Activated CD4-positive, alpha-beta T cell treated with anti-CD3 and anti-CD28 coated beads for 4 hours (primary cell): ENCODE results near the gene STOML2.
A peak's percentile ranks its signal among the peaks of the same experiment; 100 is the strongest.

Experiments used
- DNase-seq, 2 donors: peaks; one replicate each; pipeline ENCODE4 v3.0.0-alpha.2; 2020

Gene STOML2

DNA sequence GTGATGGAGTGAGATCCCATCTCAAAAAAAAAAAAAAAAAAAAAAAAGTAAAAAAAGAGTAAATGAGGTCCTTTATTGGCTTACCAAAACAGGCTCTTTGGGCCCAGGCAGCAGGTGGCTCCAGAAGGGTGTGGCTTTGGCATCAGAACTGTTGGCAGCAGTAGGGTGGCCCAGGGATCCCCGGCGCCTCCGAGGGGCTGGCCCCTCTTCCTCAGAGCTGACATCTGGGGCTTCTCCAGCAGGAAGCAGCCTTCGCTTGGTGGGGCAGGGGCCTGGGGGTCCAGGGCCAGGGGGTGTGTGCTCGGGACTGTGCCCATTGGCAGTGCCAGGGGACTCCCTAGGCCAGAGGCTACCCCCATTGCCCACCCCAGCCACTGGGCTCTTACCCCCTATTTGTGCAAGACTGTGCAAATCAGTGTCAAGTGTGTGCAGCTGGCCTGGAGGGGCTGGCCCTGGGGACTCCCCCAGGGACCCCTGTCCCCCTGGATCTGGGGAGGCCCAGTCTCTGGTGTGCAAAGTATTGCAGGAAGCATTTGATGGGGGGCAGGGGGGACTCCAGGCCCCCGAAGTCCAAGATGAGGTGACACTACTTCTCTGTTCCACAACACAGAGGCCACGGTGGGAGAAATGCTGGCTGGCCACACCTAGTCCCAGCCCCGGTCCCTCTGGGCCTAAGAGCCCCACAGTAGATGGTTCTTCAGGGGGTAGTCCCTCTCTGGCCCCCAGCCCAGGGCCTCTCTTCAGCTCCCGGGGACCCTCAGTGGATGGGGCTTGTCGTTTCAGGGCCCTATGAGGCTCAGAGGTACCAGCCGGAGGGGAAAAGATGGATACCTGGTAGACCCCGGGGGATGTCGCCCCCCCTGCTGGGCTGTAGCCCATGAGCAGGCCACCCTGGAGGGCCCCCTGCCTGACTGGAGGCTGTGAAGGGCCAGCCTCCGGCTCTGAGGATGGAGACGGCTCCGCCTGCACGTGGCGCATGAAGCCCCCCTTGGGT is 4.7 kb upstream of the STOML2 start:
- no peak for DNase-seq

GRCh38 chr9:35106343-35106730 is 3.4 kb upstream of the STOML2 start:
- DNase-seq: no peak

- DNase-seq: no peak
These were observed 2.8 kb upstream of the STOML2 start for GRCh38 chr9:35105571-35106342.

DNA sequence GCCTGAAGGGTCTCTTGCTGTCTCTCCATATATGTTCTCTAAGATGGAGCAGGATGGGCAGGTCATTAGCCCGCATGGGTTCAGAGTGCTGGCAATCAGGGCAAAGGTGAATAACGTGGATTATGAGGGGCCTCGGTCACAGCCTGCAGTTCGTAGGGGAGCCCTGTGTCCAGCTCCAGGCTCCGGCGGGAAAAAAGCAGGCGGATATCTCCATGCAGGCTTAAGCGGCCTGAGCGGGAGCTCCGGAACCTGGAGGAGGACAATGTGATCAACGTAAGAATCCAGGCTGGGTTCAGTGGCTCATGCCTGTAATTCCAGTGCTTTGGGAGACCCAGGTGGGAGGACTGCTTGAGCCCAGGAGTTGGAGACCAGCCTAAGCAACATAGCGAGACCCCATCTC is 2.2 kb upstream of the STOML2 start:
- no peak for DNase-seq

DNA sequence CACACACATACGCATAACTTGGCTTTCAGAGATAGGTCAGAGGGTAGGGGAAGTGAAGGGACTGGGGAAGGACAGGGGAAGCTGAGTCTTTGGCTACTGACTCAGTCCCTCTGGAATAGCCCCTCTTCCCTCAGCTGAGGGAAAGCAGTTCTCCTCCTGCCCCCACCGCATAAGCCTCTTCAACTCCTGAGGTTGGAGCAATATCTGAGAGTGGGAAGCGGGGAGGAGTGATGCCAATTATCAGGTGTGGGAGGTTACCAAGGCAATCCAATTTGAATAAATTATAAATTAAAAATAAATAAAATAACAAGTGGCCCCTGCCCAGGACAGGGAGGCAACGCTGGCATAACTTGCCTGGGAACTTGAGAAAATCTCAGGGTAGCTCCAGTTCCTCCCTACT is 1.7 kb upstream of the STOML2 start:
- DNase-seq: no peak

- DNase-seq: no peak
These were observed 795 bp upstream of the STOML2 start for GRCh38 chr9:35103660-35104191.

GRCh38 chr9:35102465-35102768 is 514 bp downstream of the STOML2 start:
- no peak for DNase-seq

DNA sequence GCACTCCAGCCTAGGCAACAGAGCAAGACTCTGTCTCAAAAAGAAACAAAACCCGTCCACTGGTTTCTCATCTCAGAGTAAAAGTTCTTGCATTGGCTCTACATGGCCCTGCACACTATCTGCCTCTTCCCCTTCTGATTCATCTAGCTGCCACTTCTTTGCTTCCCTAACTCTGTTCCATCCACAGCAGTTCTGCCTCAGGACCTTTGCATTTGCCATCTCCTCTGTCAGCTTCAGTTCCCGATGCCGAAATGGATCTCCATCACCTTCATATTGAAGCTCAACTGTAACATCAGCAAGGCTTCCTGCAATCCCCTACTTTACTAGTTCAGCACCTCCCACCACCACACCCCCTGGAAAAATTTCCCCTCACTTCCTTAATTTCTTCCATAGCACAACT is 5.4 kb downstream of the STOML2 start:
- no peak for DNase-seq

DNA sequence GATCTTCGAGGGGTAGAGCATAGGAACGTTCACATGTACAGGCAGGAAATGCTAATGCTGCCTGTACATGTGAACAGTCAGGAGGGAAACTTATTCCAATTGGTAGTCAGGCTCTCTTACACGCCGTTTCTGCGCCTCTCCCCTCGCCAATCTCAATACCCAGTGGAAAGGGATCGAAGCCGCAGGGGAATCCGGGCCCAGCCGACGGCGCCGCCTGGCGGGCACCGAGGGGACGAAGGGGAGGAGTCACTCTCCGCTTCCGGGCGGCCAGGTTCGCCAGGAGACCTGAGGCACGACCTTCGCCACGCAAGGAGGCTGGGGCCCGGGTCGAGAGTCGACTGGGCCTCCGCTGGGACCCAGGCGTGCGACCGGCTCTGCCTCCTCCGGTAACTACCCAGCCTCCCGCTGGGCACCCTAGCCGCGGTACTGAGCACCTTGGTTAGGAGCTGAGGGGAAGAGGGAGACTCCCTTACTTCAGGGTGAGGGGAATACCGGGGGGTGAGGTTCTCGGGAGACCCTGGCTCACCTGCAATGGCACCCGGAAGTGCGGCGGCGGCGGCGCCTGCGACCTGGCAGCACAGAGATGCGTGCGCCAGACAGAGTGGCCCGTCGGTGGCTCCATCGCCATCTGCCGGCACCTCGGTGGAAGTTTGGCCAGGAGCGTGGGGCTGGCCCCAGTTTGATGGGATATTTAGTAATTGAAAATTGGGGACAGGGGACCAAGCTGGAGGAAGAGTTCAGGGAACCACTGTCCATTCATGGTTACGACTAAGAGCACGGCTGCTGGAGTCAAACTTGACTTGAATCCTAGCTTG is 6.7 kb downstream of the STOML2 start, which contains the start of gene PIGO:
PIGO (minus strand) TSS at position 557 of the 815 bp plus-strand sequence. CDS start 1,026 bp downstream, outside the sequence.
- DNase-seq: peak; percentile 87 to 90

DNA sequence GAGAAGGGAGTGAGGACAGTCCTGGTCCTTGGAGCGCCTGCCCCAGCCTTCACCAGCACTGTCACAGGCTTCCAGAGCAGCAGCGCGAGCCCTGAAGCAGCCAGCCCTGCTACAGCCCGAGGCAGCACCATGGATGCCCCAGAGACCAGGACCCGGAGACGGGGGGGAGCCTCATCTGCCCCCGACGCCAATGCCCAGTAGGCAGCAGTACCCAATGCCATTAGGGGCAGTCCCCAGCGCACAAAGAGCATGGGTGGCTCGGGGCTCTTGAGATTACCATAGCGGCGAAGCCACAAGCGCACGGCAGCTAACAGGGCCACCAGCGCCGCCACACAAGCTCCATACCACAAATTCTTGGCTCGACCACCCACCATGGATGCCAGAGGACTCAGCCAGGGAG is 11.4 kb downstream of the STOML2 start:
- no peak for DNase-seq

DNA sequence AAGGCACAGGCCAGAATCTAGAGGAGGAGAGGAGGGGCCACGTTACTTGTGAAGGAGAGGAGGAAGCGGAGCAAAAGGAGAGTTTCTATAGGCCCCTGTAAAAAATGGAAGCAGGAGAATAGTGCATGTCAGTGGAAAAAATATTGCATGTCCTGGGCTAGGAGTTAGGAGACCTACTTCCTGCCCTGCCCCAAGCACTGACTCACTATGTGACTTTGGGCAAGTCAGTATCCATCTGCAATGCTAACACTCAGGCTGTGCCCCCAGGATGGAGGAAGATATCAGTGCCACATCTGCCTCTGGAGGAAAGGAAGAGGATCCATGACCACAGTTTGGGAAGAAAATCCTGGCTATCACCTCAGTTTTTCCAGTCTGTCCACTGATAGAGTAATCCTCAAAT is 13.5 kb downstream of the STOML2 start:
- DNase-seq: no peak

DNA sequence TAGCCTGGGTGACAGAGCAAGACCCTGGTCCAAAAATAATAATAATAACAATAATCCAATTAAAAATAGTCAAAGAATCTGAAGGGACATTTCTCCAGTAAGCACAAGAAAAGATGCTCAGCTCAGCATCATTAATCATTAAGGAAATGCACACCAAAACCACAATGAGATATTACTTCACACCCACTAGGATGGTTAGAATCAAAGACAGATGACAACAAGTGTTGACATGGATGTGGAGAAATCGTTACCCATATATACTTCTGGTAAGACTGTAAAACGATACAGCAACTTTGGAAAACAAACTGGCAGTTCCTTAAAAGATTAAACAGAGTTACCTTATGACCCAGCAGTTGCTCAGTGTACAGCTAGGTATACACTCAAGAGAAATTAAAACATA is 17.9 kb downstream of the STOML2 start:
- no peak for DNase-seq

GRCh38 chr9:35079426-35080341 is 23.2 kb downstream of the STOML2 start, which contains the start of gene FANCG:
Gene FANCG, minus strand, starts transcription at chr9:35079942. Its CDS starts 418 bp downstream, at chr9:35079524.
- peak; percentile 78 for DNase-seq

- no peak for DNase-seq
These were observed 23.9 kb downstream of the STOML2 start for GRCh38 chr9:35079041-35079425.

DNA sequence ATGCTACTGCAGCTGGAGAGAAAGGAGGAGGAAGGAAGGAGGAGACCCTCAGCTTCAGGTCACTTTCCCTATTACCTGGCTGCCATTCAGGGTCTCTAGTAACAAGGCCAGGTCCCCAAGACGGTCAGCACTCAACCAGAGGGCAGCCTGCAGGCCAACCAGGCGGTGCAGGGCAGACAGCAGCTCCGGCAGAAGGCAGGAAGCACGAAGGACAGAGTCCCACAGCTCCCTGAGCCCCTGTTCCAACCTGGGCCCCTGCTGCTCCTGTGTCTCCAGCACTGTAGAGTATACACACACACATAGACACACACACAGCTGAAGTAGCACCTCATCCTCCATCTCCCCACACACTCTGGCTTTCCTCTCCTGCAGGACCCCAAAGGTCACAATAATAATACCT is 24.9 kb downstream of the STOML2 start:
- no peak for DNase-seq

DNA sequence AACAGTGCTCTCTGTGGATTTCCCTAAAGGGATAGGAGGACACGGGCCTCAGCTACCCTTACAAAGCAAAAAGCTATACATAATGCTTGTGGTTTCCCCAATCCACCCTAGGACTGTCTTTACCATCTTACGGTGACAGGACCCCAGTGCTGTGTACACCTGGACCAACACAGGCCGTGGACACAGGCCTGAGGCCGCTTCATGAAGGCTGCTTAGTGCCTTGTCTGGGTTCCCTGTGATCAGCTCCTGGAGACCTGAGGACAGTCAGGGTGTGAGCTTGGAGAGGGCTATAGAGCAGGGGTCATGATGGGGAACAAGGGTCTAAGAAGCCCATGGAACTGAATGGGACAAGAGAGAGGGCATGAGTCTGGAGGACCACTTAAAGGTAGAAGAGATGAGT is 26.1 kb downstream of the STOML2 start:
- DNase-seq: no peak

DNA sequence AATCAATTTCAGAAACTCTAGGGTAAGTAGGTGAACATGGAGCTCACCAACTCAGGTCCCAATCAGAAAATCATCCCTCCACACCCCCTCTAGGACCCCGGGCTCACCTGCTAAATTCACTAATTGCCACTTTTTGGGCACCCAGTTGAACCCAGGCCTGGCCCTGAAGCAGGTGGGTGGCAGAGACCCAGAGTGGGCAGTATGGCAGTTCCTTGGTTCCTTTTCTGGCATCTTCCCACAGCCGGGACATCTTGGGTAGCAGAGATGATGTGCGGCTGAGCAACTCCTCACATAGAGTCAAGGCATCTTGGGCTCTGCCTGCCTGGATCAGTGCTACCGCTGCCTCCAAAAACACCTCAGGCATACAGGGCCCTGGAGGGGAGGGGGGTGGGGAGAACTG is 27.6 kb downstream of the STOML2 start:
- no peak for DNase-seq

GRCh38 chr9:35074791-35075190 is 28.1 kb downstream of the STOML2 start:
- DNase-seq: no peak

- no peak for DNase-seq
These were observed 28.8 kb downstream of the STOML2 start for GRCh38 chr9:35074141-35074540.

DNA sequence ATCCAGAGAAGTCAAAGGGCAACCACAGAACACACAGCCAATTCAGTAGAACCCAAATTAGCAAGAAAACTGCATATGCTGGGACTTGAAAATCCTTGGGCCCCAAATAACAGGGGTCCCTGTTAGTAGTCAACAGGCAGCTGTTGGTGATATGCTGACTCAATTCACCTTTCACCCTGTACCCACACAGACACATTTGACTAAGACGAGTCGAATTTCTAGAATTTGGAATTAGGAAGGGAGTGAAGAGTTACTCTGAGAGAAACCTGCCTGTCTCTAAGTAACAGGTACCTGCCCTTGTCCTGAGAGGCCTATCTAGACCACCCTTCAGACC is 29.7 kb downstream of the STOML2 start:
- DNase-seq: no peak

DNA sequence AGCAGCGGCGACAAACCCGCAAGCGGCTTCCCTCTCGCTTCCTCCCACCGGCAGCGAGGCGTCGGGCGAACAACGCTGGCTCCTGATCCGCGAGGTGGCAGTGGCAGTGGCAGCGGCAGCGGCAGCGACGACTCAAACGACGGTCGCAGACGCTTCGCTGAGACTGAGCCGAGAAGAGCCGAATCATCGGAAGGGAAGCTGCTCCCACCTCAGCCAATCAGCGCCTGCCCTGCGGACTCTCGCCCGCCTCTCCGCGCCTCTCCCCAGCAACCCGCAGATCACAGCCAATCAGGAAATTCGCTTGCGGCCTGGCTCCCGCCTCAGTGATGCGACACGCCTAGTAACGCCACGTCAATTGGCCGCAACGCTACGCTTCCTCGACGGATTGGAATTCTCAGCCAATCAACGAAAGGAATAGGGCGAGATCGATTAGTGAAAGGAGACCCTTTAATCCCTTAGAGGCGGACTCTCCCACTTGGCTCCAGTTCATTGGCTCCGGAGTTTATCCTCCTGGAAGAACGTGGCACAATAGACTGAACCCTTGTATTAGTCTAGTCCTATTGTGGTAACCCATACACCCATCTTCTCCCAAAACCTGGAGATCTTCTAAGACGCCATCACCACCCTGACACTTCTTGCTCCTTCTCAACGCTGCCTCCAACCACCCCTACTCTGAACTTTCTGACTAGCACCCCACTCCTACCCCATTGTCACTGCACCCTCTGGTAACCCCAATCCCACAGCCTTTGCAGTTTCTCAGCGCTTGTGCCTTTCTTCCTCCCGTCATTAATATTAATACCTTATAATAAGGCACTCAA is 30.3 kb downstream of the STOML2 start, which contains the start of gene VCP:
VCP (minus strand) TSS at position 165 of the 818 bp plus-strand sequence. CDS start 272 bp downstream, outside the sequence.
- DNase-seq: peak; percentile 96
